Activated T-cell treated with anti-CD3 and anti-CD28 coated beads, Interleukin-2, amount 50 U/mL, for 4 hours (primary cell): Measurements from ENCODE around the gene USP2. TPM values are rescaled to one million over a fixed set of nuclear protein-coding genes. Genes with fewer than 3 reads are reported as not detected.
A peak's percentile ranks its signal among the peaks of the same experiment; 100 is the strongest.

Source experiments
- ATAC-seq, 2 donors: fragments of 200-7000 bp; cut with Tn5 transposase; one replicate each; pipeline ENCODE4 v1.10.0; 2021
- DNase-seq: peaks from one replicate; pipeline ENCODE4 v3.0.0-alpha.2; 2020
- H3K27me3 Mint-ChIP-seq: one replicate; pipeline ENCODE4 v1.8.0; 2021; ENCODE audit warnings: low read depth, mixed read lengths
- H3K36me3 Mint-ChIP-seq: one replicate; pipeline ENCODE4 v1.8.0; 2022; ENCODE audit warnings: mixed read lengths; ENCODE audit not compliant: insufficient read depth
- H3K4me1 Mint-ChIP-seq: one replicate; pipeline ENCODE4 v1.8.0; 2021; ENCODE audit warnings: low read depth, mixed read lengths
- H3K4me3 Mint-ChIP-seq: one replicate; pipeline ENCODE4 v1.8.0; 2021; ENCODE audit warnings: mild to moderate bottlenecking, moderate library complexity, mixed read lengths
- H3K9me3 Mint-ChIP-seq: one replicate; pipeline ENCODE4 v1.8.0; 2021; ENCODE audit warnings: mixed read lengths
- total RNA-seq, 3 donors: library from RNA; stranded (reverse); gene quantifications; one replicate each; pipeline ENCODE4 v1.2.1, GENCODE V29; 2021

Gene USP2
- total RNA-seq, 3 donors from 2014 or later = 0.19 to 0.53 (median 0.37) TPM

DNA sequence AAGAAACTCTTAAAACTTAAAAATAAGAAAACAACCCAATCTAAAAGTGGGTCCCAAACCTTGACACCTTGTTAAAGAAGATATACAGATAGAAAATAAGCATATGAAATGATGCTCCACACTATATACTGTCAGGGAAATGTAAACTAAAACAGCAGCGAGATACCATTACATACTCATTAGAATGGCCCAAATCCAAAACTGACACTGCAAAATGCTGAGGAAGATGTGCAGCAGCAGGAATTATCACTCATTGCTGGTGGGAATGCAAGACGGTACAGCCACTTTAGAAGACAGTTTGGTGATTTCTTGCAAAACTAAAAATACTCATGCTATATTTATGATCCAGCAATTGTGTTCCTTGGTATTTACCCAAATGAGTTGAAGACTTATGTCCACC, 52.2 kb downstream of the USP2 start:
- ATAC-seq (no peak), DNase-seq (no peak)
- Mint-ChIP-seq H3K4me1 (peaks cover 3% of the 10 kb centered on the region), H3K36me3 (no peaks in the 10 kb centered on the region), H3K9me3 (no peaks in the 10 kb centered on the region), H3K27me3 (peaks cover 3% of the 10 kb centered on the region), H3K4me3 (no peak overlapping the region)

DNA sequence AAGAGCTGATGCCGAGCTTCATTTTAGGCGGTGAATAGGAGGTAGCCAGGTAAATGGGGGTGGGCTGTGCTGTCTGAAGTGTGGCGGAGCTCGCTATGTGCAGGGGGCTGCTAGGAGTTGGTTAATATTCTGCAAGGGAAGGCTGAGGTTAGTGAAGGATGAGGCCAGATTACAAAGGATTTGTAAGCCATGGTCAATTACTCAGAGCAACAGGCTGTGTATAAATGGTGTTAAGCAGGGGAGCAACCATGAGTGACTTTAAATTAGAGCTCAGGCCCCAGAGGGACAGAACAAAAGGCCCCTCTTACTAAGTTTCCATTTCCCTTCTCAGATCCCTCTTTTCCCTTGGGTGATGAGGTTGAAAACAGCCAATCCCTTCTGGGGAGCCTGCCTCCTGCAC, 57.3 kb downstream of the USP2 start:
- Mint-ChIP-seq H3K4me3 (no peak overlapping the region), H3K9me3 (no peaks in the 10 kb centered on the region), H3K27me3 (peaks cover 2% of the 10 kb centered on the region), H3K36me3 (no peaks in the 10 kb centered on the region), H3K4me1 (peaks cover 12% of the 10 kb centered on the region)
- ATAC-seq (no peak), DNase-seq (no peak)

DNA sequence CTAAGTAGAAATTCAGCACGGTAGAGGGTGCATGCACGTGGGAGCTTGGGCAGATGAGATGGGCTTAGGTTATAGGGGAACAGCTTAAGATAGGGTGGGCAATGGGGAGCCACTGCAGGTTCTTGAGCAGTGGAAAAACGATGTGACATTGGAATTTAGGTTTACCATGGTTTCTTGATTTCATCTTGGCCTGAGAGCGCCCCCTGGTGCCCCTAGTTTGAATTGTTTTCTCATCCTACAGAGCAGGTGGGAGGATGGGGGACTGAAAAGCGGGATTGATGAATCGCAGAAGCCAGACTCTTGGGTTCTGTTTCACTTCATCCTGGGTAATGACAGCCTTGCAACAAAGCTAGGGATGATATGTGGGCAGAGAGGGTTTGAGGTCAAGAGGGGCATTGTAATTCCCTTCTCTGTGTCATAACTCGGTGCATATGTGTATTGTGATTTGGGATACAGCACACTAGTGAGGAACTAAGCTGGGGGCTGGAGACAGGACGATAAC, 57.9 kb downstream of the USP2 start:
- Mint-ChIP-seq H3K27me3 (peaks cover 7% of the 10 kb centered on the region), H3K4me3 (no peak overlapping the region), H3K4me1 (peaks cover 17% of the 10 kb centered on the region), H3K36me3 (no peaks in the 10 kb centered on the region), H3K9me3 (no peaks in the 10 kb centered on the region)
- DNase-seq = peak; percentile 82
- ATAC-seq = peak in 1 of 2 donors; percentile 26

DNA sequence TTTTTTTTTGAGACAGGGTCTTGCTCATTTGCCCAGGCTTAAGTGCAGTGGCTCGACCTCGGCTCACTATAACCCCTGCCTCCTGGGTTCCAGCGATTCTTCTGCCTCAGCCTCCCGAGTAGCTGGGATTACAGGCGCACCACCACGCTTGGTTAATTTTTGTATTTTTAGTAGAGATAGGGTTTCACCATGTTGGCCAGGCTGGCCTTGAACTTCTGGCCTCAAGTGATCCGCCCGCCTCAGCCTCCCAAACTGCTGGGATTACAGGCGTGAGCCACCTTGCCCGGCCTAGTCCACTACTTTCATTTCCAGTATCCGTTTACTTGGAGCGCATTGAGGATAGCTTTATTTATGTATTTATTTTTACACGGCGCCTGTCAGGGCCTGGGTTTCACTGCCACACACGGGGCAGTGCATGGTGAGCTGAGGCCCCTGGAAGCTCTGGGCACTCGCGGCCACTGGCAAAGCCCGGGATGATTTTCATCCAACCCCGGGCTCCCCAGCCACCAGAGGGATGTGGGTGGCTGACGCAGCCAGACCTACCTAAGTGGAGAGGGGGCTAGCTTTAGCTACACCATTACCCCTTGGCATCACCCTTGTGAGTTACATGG, 58.5 kb downstream of the USP2 start:
- peaks cover 18% of the 10 kb centered on the region for H3K4me1 Mint-ChIP-seq
- DNase-seq (no peak), ATAC-seq (no peak)

DNA sequence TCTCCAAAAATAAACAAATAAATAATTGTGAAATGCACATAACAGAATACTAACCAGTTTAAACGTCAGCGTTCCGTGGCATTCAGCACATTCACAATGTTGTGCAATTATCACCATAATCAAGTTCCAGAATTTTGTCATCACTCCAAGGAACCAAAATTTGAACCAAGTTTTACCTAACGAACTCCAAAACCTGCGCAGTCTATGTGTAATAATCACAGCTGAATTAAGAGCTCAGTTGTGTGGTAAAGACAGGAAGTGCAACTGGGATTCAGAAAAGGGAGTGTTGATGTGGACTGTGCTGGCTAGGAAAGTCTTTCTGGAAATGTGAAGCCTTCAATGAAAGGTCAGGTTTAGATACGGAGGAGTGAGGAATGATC, 59.1 kb downstream of the USP2 start:
- H3K27me3 Mint-ChIP-seq = peaks cover 8% of the 10 kb centered on the region
- no peak for DNase-seq
- peaks cover 22% of the 10 kb centered on the region for H3K4me1 Mint-ChIP-seq
- no peak for ATAC-seq
- no peaks in the 10 kb centered on the region for H3K36me3 Mint-ChIP-seq
- no peak overlapping the region for H3K4me3 Mint-ChIP-seq
- H3K9me3 Mint-ChIP-seq = no peaks in the 10 kb centered on the region

More for the DNA sequence above, 58.5 kb downstream of the USP2 start:
- Mint-ChIP-seq H3K4me3 (peak overlapping the region; percentile 26), H3K27me3 (peaks cover 8% of the 10 kb centered on the region), H3K9me3 (no peaks in the 10 kb centered on the region), H3K36me3 (no peaks in the 10 kb centered on the region)

DNA sequence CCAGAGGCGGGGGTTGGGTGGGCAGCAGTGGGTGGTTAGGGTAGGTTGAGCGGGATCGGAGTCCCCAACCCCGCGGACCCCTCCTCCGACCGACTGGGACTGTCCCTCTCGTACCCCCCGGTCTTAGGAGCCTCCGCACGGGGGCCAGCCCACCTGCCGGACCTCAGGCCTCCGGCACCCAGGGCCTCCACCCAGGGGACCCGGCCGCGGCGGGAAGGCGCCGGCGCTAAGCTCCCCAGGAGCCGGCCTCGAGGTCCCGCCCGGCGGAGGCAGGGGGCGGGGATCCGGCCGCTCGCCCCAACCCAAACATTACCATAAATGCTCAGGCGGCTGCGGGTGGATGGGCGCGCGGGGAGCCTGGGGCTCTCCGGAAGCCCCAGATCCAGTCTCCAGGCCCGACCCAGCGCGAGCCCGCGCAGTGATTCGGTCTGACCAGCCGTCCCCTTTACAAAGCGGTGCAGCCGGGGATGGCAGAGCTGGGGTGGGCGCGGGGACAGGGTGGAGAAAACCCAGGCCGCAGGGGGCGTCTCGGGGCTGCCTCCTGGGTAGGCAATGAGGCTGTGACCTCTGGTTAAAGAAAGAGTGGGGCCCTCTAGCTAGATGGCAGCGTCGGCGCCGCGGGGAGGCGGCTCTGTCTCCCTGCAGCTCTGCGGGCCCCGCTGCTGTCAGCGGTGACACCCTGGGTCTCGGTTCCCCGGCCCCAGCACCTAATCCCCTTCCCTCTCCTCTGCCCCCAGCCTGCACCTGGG, 60.5 kb downstream of the USP2 start:
- no peaks in the 10 kb centered on the region for H3K9me3 Mint-ChIP-seq
- peaks cover 22% of the 10 kb centered on the region for H3K4me1 Mint-ChIP-seq

DNA sequence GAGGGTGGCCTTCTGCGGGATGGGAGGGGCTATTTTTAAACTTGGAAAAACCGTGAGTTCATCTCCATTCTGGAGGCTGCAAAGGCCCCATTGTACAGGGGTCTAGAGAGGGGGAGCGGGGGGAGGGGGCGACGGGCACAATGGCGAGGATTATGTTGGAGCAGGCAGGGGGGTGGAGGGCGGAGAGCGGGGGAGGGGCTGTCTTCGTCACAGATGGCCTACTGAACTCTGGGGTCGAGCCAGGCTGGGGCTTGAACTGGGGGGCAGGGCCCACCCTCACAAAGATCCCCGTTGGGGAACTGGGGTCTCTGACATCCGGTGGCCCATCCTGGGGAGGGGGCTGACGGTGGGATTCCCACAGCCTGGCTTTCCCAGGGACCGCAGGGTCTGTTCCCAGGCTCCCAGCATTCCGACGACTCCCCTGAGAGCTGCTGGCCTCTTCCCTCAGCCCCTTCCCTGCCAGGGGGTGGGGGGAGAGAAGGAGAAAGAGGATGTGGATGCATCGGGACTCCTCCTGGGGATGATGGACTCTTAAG, 61.2 kb downstream of the USP2 start:
- Mint-ChIP-seq H3K4me3 (no peak overlapping the region), H3K4me1 (peaks cover 25% of the 10 kb centered on the region), H3K27me3 (peaks cover 16% of the 10 kb centered on the region), H3K9me3 (no peaks in the 10 kb centered on the region), H3K36me3 (no peaks in the 10 kb centered on the region)
- DNase-seq = no peak
- ATAC-seq = no peak

More for the DNA sequence above, 60.5 kb downstream of the USP2 start:
- peak overlapping the region; percentile 79 for H3K4me3 Mint-ChIP-seq
- ATAC-seq = peak; percentile 64 to 66
- DNase-seq = peak; percentile 30
- H3K36me3 Mint-ChIP-seq = no peaks in the 10 kb centered on the region
- H3K27me3 Mint-ChIP-seq = peaks cover 10% of the 10 kb centered on the region

DNA sequence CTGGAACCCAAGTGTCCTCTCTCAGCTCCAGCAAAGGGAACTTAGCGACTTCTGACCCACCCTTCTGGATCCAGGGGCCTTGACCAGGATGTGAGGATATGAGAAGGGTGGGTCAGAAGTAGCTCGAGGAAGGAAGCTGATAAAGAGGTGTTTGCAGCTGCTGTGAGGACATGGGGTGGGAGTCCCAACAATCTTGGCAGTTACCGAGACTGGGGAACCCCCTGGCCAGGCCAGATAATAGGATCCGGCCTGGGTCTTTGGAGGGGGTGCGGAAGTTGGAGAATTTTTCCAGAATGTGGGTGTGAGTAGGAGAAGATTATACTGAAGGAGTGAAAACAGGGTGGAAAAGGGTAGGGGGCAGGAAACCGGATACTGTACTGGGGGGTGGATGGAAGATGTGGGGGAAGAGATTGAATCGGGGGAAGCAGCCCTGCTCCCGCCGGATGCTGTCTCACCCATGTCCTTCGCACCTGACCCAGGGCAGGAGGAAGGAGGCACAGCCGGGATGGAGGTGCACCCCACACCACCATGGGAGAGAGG, 61.7 kb downstream of the USP2 start:
- ATAC-seq (no peak), DNase-seq (no peak)
- H3K4me1 Mint-ChIP-seq = peaks cover 26% of the 10 kb centered on the region
- H3K36me3 Mint-ChIP-seq = no peaks in the 10 kb centered on the region
- H3K9me3 Mint-ChIP-seq = no peaks in the 10 kb centered on the region
- peak overlapping the region; percentile 70 for H3K4me3 Mint-ChIP-seq
- peaks cover 16% of the 10 kb centered on the region for H3K27me3 Mint-ChIP-seq

DNA sequence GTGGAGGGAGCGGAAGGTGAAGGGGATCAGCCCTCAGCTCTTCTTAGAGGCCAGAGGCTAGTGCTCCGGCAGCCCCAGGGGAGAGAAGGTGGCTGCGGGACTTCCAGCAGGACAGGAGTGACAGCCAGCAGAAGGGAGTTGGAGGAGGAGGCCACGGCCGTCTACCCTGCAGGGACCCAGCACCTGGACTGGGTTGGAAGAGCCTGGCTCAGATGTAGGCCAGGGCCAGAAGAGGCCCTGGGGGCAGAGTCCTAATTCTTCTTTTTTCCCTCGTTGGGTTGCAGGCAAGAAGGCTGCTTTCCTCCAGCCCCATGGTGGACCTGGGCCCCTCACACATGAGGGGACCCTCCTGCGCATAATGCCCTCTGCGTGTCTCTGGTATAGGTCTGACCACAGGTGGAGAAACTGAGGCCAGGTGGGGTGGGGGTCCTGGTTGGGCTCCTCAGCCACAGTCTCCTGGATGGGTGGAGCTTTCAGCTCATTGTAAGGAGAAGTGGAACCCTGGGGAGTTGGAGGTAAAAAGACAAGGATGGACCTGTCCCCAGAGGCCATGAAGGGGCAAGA, 62.3 kb downstream of the USP2 start:
- peaks cover 16% of the 10 kb centered on the region for H3K27me3 Mint-ChIP-seq
- H3K36me3 Mint-ChIP-seq = no peaks in the 10 kb centered on the region
- no peaks in the 10 kb centered on the region for H3K9me3 Mint-ChIP-seq
- ATAC-seq = no peak
- peaks cover 26% of the 10 kb centered on the region for H3K4me1 Mint-ChIP-seq
- no peak for DNase-seq
- peak overlapping the region; percentile 15 for H3K4me3 Mint-ChIP-seq

DNA sequence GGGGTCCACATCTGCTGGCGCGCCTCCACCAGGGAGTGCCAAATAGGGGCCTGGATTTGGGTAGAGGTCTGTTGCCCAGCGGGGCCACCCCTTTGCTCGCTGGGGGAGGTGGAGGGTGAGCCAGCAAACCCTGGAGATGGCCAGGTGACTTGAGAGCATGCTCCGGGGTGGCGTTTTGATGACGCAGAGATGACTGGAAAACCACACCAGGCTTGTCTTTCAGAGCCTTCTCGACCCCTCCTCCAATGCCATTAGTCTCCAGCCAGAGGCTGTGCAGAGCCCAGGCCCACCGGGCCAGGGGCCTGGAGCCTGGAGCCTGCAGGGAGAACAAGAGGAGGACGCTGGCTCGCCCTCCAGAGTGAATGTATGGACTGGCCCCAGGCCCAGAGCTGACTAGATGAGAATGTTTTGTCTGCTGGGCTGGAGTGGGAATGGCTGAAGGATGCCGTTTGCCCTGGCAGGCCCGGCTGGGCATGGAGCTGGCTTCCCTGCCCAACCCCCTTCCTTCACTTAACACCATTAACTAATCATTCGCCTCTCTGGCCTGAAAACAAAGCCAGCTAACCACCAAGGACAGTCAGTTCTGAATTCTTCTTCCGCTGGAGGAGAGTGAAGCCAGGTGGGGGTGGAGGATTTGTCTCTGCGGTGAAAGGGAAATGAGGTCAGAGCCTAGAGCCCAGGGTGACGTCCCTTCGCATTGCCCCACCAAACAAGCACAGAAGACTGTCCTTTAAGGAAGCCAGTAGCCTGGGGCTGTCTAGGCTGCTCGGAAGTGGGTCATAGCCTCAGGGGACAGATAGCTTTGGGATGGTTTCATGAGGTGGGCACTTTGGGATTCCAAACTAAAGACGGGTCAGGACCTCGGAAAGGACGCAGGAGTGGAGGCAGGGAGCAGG, 63.0 kb downstream of the USP2 start:
- Mint-ChIP-seq H3K27me3 (peaks cover 16% of the 10 kb centered on the region), H3K4me1 (peaks cover 26% of the 10 kb centered on the region), H3K36me3 (no peaks in the 10 kb centered on the region), H3K4me3 (peak overlapping the region; percentile 4), H3K9me3 (no peaks in the 10 kb centered on the region)
- ATAC-seq = no peak
- DNase-seq = no peak

DNA sequence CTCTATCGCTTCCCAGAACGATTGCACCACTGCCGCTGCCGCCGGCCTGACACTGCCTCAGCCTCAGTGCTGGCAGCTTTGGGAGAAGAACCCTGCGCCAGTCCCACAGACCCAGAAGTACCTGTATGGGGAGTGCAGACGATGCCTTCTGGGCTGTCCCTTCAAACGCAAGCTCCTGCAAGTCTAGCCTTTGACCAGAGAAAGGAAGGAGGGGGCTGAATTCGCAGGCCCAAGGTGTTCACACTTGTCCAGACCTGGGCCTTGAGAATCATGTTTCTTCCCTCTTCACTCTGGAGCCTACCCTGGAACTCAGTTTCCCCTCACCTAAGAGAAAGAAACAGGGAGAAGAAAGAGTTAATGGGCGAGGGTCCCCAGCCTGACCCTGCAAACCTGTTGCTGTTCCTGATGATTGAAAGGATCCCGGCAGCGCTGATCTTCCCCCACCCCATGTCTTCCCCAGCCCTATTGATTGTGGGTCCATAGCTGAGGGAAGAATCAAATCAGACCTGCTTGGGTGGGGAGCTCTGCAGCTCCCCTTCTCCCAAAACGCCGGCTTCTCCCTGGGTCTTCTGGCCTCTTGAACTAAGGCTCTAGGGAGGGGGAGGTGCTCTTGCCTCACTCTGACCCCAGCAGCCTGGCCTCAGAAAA, 63.8 kb downstream of the USP2 start:
- ATAC-seq (no peak), DNase-seq (no peak)
- Mint-ChIP-seq H3K4me3 (no peak overlapping the region), H3K36me3 (no peaks in the 10 kb centered on the region), H3K4me1 (peaks cover 26% of the 10 kb centered on the region), H3K9me3 (no peaks in the 10 kb centered on the region), H3K27me3 (peaks cover 16% of the 10 kb centered on the region)

DNA sequence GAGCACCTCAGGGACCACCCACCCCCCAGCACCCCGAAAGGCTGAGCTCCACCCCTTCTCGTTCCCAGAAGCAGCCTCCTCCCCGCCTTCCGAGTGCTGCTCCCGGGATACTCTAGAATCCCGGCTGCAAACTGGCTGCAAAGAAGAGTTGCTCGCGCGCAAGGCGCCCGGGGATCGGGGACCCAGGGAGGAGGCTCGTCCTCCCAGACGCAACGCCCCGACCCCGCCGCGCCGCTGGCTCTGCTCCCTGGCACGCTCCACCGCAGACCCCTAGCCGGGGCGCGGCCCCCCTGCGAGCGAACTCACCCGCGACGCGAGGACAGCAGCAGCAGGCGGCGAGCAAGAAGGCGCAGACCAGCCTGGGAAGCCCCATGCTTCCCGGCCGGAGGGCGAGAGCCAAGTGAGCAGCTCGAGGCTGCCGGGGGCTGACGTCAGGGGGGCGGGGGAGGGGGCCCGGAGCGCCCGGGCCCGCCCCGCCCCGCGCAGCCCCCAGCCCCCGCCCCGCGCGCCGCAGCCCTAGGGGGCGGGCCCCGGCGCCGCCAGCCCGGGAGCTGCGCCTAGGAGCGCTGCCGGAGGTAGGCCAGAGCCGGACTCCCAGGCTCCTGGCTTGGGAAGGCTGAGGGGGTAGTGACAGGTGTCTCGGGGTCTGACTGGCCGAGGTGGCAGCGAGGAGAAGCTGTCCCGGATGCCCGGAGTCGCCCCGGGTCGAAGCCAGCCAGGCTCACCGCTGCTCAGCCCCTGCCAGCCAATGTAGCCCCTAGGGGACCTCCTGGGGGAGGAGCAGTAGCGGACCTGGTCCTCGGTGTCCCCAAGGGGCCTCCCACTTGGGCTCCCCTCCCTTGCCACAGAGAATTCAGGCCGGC, 64.5 kb downstream of the USP2 start, which contains the start of gene MCAM:
Gene MCAM, minus strand, starts transcription at position 402 of the 863 bp plus-strand sequence. Its CDS starts 29 bp downstream, at position 373.
- Mint-ChIP-seq H3K4me1 (peaks cover 24% of the 10 kb centered on the region), H3K4me3 (peak within 1 kb of the TSS; percentile 71), H3K9me3 (no peaks in the 10 kb centered on the region), H3K36me3 (no peaks in the 10 kb centered on the region), H3K27me3 (peaks cover 16% of the 10 kb centered on the region)
- DNase-seq (no peak), ATAC-seq (no peak)
